HG02870 (cell line): ENCODE data around the gene RAPGEFL1.
"Not testable (repeated sequence)": the region's sequence is repeated elsewhere in the genome, so short reads cannot be mapped to it uniquely, and the experiment has no call there.

Experiments used
- ATAC-seq: cut with Tn5 transposase; IDR thresholded peaks from one replicate; pipeline ENCODE4 v1.9.1; 2021; ENCODE audit warnings: mild to moderate bottlenecking, moderate library complexity; ENCODE audit not compliant: unreplicated experiment

RAPGEFL1 gene

DNA sequence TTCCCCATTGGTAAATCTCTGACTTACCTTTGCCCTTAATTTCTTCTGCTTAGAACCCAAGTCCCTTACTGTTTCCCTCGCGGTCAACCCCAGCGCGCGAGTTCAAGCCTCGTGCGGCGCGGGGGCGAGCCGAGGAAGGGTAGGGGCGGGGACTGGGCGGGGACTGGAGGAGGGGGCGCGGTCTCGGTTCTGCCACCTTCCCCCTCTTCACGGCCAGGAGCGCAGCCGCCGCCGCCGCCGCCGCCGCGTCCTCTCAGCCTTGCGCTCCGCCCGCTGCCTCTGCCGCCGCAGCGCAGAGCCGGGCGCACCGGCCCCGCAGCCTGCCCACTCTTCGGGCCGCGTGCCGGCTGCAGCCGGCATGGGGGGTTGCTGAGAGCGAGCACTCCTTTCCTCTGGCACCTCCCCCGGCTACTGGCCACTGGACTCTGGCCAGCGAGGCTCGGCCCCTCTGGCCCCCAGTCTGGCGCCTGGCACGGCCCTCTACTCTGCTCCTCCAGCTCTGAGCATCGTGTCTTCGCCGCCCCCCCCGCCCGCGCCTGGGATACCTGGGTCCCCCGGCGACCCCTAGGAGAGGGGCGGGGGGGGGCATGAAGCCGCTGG lies at the start of gene RAPGEFL1:
RAPGEFL1 (plus strand) TSS at position 196 of the 600 bp plus-strand sequence; CDS start at position 588, 392 bp downstream.
- ATAC-seq, result peak; percentile 59

- no peak for ATAC-seq
Observed at GRCh38 chr17:40129498-40129897, 47.8 kb upstream of the RAPGEFL1 start.

GRCh38 chr17:40130352-40131042 lies 46.8 kb upstream of the RAPGEFL1 start:
- no peak for ATAC-seq

DNA sequence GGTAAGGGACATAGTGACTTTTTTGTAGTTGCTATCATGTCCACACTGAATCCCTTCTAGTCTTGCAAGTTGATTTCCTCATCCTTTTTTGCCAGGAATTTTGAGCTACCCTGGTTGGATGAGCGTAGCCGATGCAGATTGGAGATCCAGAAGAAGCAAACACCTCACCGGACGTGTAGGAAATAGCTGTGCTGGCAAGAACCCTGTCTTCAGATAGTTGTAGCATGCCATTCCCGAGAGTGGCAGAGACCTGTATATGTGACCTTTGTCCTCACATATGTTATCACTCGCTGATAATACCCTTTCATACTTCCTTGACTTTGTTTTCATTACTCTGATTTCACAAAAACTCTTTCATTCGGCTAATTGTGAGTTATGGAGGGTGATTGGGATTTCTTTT lies 43.1 kb upstream of the RAPGEFL1 start:
- ATAC-seq, result no peak

DNA sequence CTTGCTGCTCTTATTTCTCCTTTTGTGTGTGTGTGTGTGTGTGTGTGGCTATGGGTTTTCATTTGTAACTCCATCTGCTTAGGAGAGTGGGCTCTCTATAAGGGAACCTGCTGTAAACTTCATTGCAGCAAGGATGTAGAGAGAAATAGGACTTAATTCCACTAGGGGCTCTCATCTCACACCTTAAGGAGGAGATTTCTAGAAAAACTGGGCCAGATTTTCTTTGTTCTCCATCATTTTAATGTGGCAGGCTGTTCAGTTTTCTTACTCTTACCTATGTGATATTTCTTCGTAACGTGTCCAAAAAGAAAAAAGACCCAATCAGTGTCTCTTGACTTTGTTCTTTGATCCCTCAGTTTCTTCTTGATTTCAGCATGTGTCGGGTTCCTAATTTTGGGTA lies 41.5 kb upstream of the RAPGEFL1 start:
- no peak for ATAC-seq

GRCh38 chr17:40139566-40140058 lies 37.7 kb upstream of the RAPGEFL1 start:
- no peak for ATAC-seq

- not testable (repeated sequence) for ATAC-seq
Observed at GRCh38 chr17:40143166-40143565, 34.1 kb upstream of the RAPGEFL1 start.

DNA sequence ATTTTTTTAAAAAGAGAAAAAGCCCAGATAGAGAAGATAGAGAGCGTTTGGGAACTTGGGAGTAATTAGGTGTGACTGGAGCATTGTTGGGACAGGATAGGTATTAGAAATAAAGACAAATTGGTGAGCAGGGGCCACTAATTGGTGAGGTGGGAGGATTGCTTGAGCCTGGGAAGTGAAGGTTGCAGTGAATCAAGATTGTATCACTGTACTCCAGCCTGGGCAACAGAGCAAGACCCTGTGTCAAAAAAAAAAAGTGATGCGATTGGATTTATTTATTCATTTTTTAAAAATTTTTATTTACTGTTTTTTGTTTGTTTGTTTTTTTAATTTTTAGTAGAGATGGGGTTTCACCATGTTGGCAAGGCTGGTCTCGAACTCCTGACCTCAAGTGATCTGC lies 31.8 kb upstream of the RAPGEFL1 start:
- no peak for ATAC-seq

DNA sequence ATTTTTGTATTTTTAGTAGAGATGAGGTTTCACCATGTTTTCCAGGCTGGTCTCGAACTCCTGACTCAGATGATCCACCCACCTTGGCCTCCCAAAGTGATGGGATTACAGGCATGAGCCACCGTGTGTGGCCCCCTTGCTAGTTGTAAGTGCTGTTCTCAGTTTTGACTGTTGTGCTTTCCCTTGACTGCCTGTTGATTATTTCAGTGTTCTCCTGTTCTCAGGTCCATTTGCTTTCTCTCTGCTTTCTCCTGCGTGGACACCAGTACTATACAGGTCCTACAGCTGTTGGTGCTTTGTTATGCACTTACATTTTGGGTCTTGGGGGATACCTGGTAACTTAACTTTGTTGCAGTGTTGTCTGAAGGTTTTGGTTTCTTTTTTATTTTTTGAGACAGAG lies 28.7 kb upstream of the RAPGEFL1 start:
- no peak for ATAC-seq

DNA sequence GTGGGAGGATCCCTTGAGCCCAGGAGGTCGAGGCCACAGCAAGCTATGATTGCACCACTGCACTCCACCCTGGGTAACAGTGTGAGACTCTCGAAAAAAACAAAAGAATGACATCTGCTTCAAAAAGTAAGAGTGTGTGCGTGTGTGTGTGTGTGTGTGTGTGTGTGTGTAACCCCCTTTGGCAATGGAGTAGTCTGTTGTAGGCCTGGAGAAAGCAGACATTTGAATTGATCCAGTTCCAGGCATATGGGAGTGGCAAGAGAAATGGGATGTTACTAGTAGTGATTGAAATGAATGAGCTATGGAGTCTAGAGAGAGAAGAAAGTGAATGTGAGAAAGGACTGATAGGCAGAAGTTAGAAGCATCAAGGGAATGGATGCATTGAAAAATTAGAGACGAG lies 27.0 kb upstream of the RAPGEFL1 start:
- no peak for ATAC-seq

GRCh38 chr17:40151414-40151963 lies 25.8 kb upstream of the RAPGEFL1 start:
- ATAC-seq, result no peak

GRCh38 chr17:40153603-40154236 lies 23.6 kb upstream of the RAPGEFL1 start:
- no peak for ATAC-seq

DNA sequence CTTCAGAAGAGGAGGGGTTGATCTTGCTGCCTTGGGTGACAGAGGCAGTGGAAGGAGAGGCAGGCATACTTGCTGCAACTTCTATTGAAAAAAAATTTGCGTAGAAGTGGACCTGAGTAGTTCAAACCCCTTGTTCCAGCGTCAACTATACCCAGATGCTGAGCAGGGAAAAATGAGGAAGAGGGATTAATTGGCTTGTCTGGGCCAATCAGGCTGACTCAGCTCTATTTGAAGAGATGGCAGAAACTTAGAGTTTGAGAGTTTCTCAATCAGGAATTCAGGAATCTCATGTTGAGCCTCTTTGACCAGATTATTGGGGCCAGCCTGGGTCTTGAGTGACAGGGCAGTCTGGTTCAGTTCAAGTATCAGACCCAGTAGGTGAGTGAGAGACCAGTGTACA lies 19.3 kb upstream of the RAPGEFL1 start:
- ATAC-seq, result no peak

DNA sequence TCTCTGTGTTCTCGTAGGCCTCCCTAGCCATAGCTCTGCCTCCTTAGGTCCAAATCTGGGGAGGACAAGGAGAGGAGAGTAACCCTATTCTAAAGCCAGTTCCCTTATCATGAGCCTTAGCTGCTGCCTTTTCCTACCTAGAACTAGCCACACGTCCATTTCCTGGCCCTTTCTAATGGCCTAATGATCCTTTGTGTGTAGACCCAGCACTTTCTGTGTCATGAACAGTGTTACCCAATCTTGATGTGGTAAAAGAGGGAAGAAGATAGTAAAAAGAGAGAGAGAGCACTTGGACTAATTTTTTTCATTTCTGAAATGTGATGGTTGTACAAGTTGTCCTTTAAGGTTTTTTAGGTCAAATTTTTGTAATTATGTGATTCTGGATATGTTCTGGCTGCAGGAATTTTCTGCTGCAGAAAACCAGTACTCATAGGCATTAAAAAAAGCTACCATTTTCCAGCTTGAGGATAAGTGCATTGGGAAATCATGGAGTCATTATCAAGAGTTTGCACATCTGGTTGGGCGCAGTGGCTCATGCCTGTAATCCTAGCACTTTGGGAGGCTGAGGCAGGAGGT lies 18.7 kb upstream of the RAPGEFL1 start:
- ATAC-seq, result no peak

DNA sequence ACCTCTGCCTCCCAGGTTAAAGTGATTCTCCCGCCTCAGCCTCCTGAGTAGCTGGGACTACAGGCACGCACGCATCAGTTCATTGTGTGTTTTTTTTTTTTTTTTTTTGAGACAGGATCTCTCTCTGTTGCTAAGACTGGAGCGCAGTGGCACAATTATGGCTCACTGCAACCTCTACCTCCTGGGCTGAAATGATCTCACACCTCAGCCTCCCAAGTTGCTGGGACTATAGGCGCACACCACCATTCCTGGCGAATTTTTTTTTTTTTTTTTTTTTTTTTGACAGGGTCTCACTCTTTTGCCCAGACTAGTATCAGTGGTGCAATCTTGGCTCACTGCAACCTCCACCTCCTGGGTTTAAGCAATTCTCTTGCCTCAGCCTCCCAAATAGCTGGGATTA lies 17.8 kb upstream of the RAPGEFL1 start:
- no peak for ATAC-seq

GRCh38 chr17:40167685-40168261 lies 9.5 kb upstream of the RAPGEFL1 start:
- no peak for ATAC-seq

- no peak for ATAC-seq
Observed at GRCh38 chr17:40168262-40168832, 8.9 kb upstream of the RAPGEFL1 start.

- no peak for ATAC-seq
Observed at GRCh38 chr17:40170325-40170724, 6.9 kb upstream of the RAPGEFL1 start.

GRCh38 chr17:40171750-40172149 lies 5.5 kb upstream of the RAPGEFL1 start:
- no peak for ATAC-seq

DNA sequence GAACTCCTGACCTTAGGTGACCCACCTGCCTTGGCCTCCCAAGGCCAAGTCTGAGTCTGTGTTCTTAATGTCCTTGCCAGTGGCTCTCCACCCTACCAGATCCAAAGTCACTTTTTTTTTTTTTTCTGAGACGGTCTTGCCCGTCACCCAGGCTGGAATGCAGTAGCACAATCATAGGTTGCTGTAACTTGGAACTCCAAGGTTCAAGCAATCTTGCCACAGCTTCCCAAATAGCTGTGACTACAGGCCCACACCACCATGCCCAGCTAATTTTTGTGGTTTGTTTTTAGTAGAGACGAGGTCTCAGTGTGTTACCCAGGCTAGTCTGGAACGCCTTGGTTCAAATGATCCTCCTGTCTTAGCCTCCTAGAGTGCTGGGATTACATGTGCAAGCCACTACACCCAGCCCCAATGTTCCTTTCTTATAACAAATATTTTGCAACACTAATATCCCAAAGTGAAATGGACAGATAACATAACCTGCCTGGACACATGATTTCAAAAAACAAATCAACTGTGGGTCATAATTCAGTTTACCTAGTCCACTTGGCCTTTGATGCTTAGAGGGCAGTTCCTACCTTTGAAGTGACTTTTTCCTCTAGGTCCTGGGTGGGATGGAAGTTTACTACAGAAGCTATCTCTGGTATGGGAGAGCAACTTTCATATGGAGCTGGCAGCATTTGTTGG lies 4.0 kb upstream of the RAPGEFL1 start:
- ATAC-seq, result no peak
